Measurements from ENCODE around the gene FBP1. TPM values are rescaled to one million over a fixed set of nuclear protein-coding genes. Genes with fewer than 3 reads are reported as not detected.

The FBP1 gene
- total RNA-seq, 1 experiment from 2014 or later: 1.9 TPM

- no peak overlapping the region for H2BK5ac ChIP-seq (ENCODE audit: insufficient read length, low read length)
- H3K4ac ChIP-seq (ENCODE audit: low read depth, low read length): no peak overlapping the region
- H2BK120ac ChIP-seq (ENCODE audit: low read depth, low read length, poor library complexity, severe bottlenecking): no peak overlapping the region
- no peak overlapping the region for H3K27ac ChIP-seq (ENCODE audit: insufficient read length, low read depth, low read length)
- WGBS (ENCODE audit: extremely low coverage, insufficient read length, low lambda C conversion rate): no CpG with 5 or more reads among the region's 6 CpGs
- no peak overlapping the region for H2BK20ac ChIP-seq (ENCODE audit: low read depth, low read length, poor library complexity, severe bottlenecking)
- no peak overlapping the region for H2AFZ ChIP-seq (ENCODE audit: low read length)
- H4K91ac ChIP-seq (ENCODE audit: insufficient read length, low read depth, low read length): no peak overlapping the region
- no peak overlapping the region for H3K27ac Mint-ChIP-seq
- H4K20me1 ChIP-seq (ENCODE audit: control insufficient read depth, insufficient read depth, insufficient read length): no peaks in the 10 kb centered on the region
- H4K8ac ChIP-seq (replicated peaks; ENCODE audit: insufficient read length, low read depth, low read length): no peak overlapping the region
- H3T11ph ChIP-seq (ENCODE audit: low read length): no peak overlapping the region
- no peak overlapping the region for H3K4me2 ChIP-seq (ENCODE audit: insufficient read depth, insufficient read length, low read length)
- TF ChIP-seq CTCF (conservative IDR thresholded peaks at IDR 0.05): no peak
- no peak overlapping the region for H3K56ac ChIP-seq (ENCODE audit: insufficient read length, low read depth, low read length)
- no peaks in the 10 kb centered on the region for H3K9me3 ChIP-seq (ENCODE audit: control insufficient read depth, low read depth, low read length)
- no peak overlapping the region for H2BK15ac ChIP-seq (ENCODE audit: low read depth, low read length)
- no peaks in the 10 kb centered on the region; the same call in 1 of the 2 replicates for H3K79me2 ChIP-seq (ENCODE audit: insufficient read depth, low read length)
- no peaks in the 10 kb centered on the region for H3K79me1 ChIP-seq (ENCODE audit: insufficient read depth, low read depth, low read length, poor library complexity, severe bottlenecking)
- no peak overlapping the region for H2AK5ac ChIP-seq (ENCODE audit: insufficient read length, low read length)
- no peaks in the 10 kb centered on the region for H3K36me3 Mint-ChIP-seq (ENCODE audit: insufficient read depth in 1 of 3, low read depth in 3 of 3)
- H3K4me1 ChIP-seq (ENCODE audit: insufficient read depth, low read length): peaks cover 2% of the 10 kb centered on the region; the same call in 1 of the 2 replicates
- H3K9me3 Mint-ChIP-seq: no peaks in the 10 kb centered on the region
- no peak for DNase-seq
- H3K4me1 Mint-ChIP-seq: peaks cover 17 to 29% of the 10 kb centered on the region in 2 experiments
- H3K27me3 Mint-ChIP-seq (ENCODE audit: low read depth): peaks cover 20% of the 10 kb centered on the region
- no peak overlapping the region for H3K4me3 Mint-ChIP-seq
- H3K14ac ChIP-seq (ENCODE audit: insufficient read depth, low read length): no peak overlapping the region
- H3K23ac ChIP-seq (ENCODE audit: insufficient read length, low read depth, low read length): no peak overlapping the region
- no peak overlapping the region for H4K5ac ChIP-seq (ENCODE audit: insufficient read length, low read depth, low read length)
- H3K9ac ChIP-seq (ENCODE audit: extremely low read depth, insufficient read length, low read length): no peak overlapping the region
- H3K18ac ChIP-seq (ENCODE audit: insufficient read length, low read depth, low read length): no peak overlapping the region
- no peak overlapping the region for H2BK12ac ChIP-seq (ENCODE audit: insufficient read length, low read depth, low read length)
- no peaks in the 10 kb centered on the region for H3K23me2 ChIP-seq (ENCODE audit: insufficient read length, low read depth, low read length, poor library complexity, severe bottlenecking)
- H3K27me3 ChIP-seq (ENCODE audit: insufficient read depth, low read length): no peaks in the 10 kb centered on the region
Observed at GRCh38 chr9:94610181-94610606, 29.1 kb downstream of the FBP1 start.

Measured in H9 (cell line).